Measurements from ENCODE around the gene ZBTB39. TPM values are rescaled to one million over a fixed set of nuclear protein-coding genes. Genes with fewer than 3 reads are reported as not detected.

Gene ZBTB39
- total RNA-seq, 1 donor from 2014 or later = 2.7 TPM

DNA sequence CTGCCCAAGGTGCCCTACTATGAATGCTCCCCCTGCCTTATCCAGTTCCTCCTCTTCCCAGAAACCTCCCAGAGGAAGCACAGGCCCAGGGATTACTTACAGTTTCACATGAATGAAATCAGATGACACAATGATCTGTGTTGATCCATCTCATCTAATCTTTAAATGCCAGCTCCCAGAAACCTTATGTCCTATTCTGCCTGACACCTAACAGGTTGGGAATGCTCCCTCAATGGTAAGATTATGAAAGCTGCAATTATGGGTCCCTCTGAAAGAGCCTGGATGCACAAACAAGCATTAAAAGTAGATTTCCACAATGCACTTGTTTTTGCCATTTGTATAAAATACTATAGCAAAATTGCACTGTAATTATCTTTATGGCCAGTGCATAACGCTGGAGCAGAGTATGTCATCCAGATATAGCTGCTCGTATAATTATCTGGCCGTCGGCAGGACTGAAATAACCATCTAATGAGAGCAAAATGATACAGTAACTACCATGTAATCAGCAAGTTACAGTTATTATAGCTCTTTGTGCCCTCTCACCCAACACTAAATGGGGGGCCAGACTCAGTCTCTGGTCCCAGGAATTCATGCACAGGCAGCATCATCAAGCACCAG lies 4.4 kb upstream of the ZBTB39 start:
- H3K27ac ChIP-seq (replicated peaks) = no peak overlapping the region
- TF ChIP-seq, protein P1, sequence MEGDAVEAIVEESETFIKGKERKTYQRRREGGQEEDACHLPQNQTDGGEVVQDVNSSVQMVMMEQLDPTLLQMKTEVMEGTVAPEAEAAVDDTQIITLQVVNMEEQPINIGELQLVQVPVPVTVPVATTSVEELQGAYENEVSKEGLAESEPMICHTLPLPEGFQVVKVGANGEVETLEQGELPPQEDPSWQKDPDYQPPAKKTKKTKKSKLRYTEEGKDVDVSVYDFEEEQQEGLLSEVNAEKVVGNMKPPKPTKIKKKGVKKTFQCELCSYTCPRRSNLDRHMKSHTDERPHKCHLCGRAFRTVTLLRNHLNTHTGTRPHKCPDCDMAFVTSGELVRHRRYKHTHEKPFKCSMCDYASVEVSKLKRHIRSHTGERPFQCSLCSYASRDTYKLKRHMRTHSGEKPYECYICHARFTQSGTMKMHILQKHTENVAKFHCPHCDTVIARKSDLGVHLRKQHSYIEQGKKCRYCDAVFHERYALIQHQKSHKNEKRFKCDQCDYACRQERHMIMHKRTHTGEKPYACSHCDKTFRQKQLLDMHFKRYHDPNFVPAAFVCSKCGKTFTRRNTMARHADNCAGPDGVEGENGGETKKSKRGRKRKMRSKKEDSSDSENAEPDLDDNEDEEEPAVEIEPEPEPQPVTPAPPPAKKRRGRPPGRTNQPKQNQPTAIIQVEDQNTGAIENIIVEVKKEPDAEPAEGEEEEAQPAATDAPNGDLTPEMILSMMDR (IDR thresholded peaks at IDR 0.05; ENCODE audit: borderline replicate concordance) = no peak
- H3K27me3 ChIP-seq (ENCODE audit: low read depth) = peaks cover 35% of the 10 kb centered on the region
- H3K4me3 ChIP-seq = no peak overlapping the region
- no peaks in the 10 kb centered on the region for H3K36me3 ChIP-seq
- intact Hi-C loops (cut with micrococcal nuclease) = no loop called here
- no peak for DNase-seq
- H3K9me3 ChIP-seq (replicated peaks) = no peaks in the 10 kb centered on the region
- peaks cover 17% of the 10 kb centered on the region for H3K4me1 ChIP-seq

DNA sequence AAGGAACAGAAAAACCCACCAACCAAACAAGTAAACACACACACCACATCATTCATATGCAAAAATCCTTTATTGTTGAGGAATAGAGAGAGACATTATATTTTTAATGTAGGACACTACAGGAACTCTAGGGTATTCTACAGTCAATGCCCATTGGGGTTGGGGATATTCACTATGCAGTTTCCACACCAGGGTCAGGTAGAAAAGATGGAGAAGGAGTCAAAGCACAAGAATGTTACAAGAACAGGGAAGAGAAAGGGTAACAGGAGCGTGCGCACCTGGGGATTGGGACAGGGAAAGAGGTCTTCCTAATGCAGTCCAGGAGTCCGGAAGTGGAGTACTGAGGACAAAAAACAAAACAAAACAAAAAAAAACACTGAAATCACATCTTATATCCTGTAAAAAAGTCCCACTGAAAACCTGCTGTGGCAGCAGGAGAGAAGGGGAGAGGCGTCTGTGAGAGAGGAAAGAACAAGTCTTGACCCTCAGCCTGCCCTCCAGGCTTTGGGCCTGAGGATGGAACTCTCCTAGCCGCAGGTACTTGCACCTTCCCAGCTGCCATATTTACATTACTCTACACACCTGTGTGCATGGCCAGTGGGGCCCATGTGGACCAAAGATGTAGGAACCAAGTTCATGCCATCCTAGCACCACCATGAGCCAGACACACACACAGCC lies 3.7 kb upstream of the ZBTB39 start:
- intact Hi-C loops (cut with micrococcal nuclease) = loop anchor here (5.0 kb wide), 1 partner anchor 102 kb away; the partner anchor contains the start of gene STAT6
- H3K4me1 ChIP-seq = peaks cover 23% of the 10 kb centered on the region
- no peaks in the 10 kb centered on the region for H3K36me3 ChIP-seq
- DNase-seq = no peak
- TF ChIP-seq, protein P1 (IDR thresholded peaks at IDR 0.05; ENCODE audit: borderline replicate concordance) = no peak
- no peak overlapping the region for H3K27ac ChIP-seq (replicated peaks)
- H3K27me3 ChIP-seq (ENCODE audit: low read depth) = peaks cover 28% of the 10 kb centered on the region
- no peaks in the 10 kb centered on the region for H3K9me3 ChIP-seq (replicated peaks)
- no peak overlapping the region for H3K4me3 ChIP-seq

DNA sequence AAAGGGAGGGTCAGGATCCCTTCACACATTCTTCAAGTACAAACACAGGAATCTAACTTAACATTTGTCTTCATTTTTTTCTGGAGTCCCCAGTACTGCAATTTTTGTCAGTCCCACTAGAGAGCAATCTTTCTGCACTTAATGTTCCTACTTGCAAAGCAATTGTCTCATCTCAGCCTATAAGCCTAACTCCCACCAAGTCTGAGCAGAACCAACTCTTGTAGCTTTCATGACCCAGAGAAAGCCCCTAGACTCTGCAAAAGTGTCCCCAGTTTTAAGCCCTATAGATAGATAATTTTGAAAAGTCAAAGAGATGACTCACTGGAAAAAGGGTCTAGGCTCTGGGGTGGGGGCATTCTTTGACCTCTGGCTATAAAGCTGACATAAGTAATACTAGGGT lies 1.8 kb upstream of the ZBTB39 start:
- no peak overlapping the region for H3K4me3 ChIP-seq
- H3K36me3 ChIP-seq = peaks cover 14% of the 10 kb centered on the region
- H3K27me3 ChIP-seq (ENCODE audit: low read depth) = peaks cover 9% of the 10 kb centered on the region
- H3K27ac ChIP-seq (replicated peaks) = no peak overlapping the region
- DNase-seq = no peak
- intact Hi-C loops (cut with micrococcal nuclease) = loop anchor here (5.0 kb wide), 1 partner anchor 104 kb away; the partner anchor contains the start of gene STAT6
- H3K4me1 ChIP-seq = peaks cover 32% of the 10 kb centered on the region
- H3K9me3 ChIP-seq (replicated peaks) = no peaks in the 10 kb centered on the region
- TF ChIP-seq, protein P1 (IDR thresholded peaks at IDR 0.05; ENCODE audit: borderline replicate concordance) = peak; percentile 61

DNA sequence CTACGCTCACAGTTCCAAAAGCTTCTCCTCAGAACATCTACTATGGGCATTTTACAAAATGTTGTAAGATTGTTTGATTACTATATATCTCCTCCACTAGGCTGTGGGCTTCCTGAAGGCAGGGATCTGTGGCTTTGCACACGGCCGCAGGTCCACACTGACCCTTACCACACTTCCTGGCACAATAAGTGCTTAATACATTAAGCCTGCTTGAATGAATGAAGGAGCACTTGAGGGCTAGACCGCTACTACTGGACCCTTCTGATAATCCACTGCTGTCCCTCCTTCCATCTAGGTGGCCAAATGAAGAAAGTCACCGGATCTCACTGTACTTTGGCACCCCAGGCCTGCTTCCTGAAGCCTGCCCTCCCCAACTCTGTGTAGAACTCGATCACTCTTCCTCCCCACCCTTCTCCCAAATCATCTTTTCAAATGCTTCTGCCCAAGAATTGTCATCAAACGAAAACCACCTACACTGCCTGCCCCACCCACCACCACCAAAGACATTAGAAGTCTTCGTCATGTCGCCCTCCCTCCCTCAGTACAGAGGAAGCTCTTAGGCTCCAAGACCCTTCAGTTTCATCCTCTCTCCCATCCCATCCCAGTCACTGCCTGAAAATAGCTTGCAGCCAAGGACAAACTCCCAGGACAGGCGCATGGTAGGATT lies 596 bp upstream of the ZBTB39 start:
- TF ChIP-seq, protein P1 (IDR thresholded peaks at IDR 0.05; ENCODE audit: borderline replicate concordance) = no peak
- intact Hi-C loops (cut with micrococcal nuclease) = loop anchor here (5.0 kb wide), 1 partner anchor 105 kb away; the partner anchor contains the start of gene STAT6
- H3K27me3 ChIP-seq (ENCODE audit: low read depth) = no peaks in the 10 kb centered on the region
- no peaks in the 10 kb centered on the region for H3K9me3 ChIP-seq (replicated peaks)
- no peak for DNase-seq
- peaks cover 27% of the 10 kb centered on the region for H3K36me3 ChIP-seq
- H3K27ac ChIP-seq (replicated peaks) = peak overlapping the region; percentile 89
- peaks cover 37% of the 10 kb centered on the region for H3K4me1 ChIP-seq
- H3K4me3 ChIP-seq = peak overlapping the region; percentile 96

DNA sequence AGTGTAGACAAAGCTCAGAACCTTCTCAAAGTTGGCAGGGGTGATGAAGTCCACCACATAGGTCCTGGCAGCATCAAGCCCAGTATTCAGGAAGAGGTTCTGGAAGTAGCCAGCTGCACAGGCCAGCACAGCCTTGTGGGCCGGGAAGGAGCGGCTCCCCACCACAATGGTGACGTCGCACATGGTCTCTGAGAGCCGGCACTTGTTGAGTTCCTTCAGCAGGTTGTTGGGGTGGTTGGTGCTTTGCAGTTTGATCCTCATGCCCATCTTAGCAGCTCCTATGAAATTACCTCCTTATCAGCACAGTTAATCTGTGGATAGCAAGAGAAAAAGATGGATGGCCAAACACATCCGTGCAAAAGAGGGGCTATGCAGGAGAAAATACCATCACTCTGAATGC lies 1.7 kb downstream of the ZBTB39 start:
- Histone ChIP-seq H3K4me1 (peaks cover 46% of the 10 kb centered on the region), H3K27ac (replicated peaks) (no peak overlapping the region), H3K27me3 (ENCODE audit: low read depth) (no peaks in the 10 kb centered on the region), H3K4me3 (peak overlapping the region; percentile 96), H3K36me3 (peaks cover 38% of the 10 kb centered on the region), H3K9me3 (replicated peaks) (no peaks in the 10 kb centered on the region)
- no peak for DNase-seq
- TF ChIP-seq, protein P1 (IDR thresholded peaks at IDR 0.05; ENCODE audit: borderline replicate concordance) = no peak
- intact Hi-C loops (cut with micrococcal nuclease) = loop anchor here (5.0 kb wide), 1 partner anchor 108 kb away; the partner anchor contains the start of gene STAT6

Measured in left ventricle myocardium inferior (tissue), 1 donor.